Caco-2 (cell line): ENCODE data around the gene FAM180A. TPM values are rescaled to one million over a fixed set of nuclear protein-coding genes. Genes with fewer than 3 reads are reported as not detected.

Source experiments
- BruUV-seq: library from RNA; stranded (reverse); fragments of 400-500 nt; replicated peaks from 2 replicates; lab custom pipeline; 2021; lab: Mats Ljungman, UMichigan
- CTCF ChIA-PET: fragments of 300-600 bp; sonication (Branson Sonifier 250); formaldehyde crosslinking; loops from one replicate; lab custom pipeline; 2022; ENCODE audit warnings: antibody characterized with exemption; lab: Charles Lee
- POLR2A ChIA-PET: fragments of 300-600 bp; sonication (Branson Sonifier 250); formaldehyde crosslinking; loops from one replicate; lab custom pipeline; 2022; ENCODE audit warnings: antibody characterized with exemption; lab: Charles Lee
- DNase-seq, 2 experiments: peaks; one replicate each; pipeline versions ENCODE4 v3.0.0 to v3.0.0-alpha.2; 2020 to 2022
- H3K27me3 ChIP-seq: replicated peaks from 2 replicates; pipeline ENCODE4 v1.6.0; 2011; ENCODE audit warnings: low read length; ENCODE audit not compliant: control insufficient read depth, insufficient read depth
- H3K36me3 ChIP-seq: 2 replicates; pipeline ENCODE4 v1.5.1; 2011; ENCODE audit warnings: low read length; ENCODE audit not compliant: control insufficient read depth, insufficient read depth
- H3K4me1 ChIP-seq: fragments of 250-450 bp; sonication (Bioruptor Pico); 2 replicates; pipeline ENCODE4 v1.5.1; 2020; ENCODE audit warnings: mild to moderate bottlenecking
- H3K4me3 ChIP-seq: 2 replicates; pipeline ENCODE4 v1.5.1; 2011; ENCODE audit warnings: low read depth, mild to moderate bottlenecking, control low read depth, low read length
- H3K9me3 ChIP-seq: fragments of 250-450 bp; sonication (Bioruptor Pico); 2 replicates; pipeline ENCODE4 v1.5.1; 2020; ENCODE audit warnings: mild to moderate bottlenecking, moderate library complexity
- H3K27ac Mint-ChIP-seq: one replicate; pipeline ENCODE4 v1.8.0; 2022; ENCODE audit warnings: mixed read lengths; ENCODE audit not compliant: unreplicated experiment
- H3K27me3 Mint-ChIP-seq: one replicate; pipeline ENCODE4 v1.8.0; 2022; ENCODE audit warnings: mixed read lengths; ENCODE audit not compliant: insufficient read depth, unreplicated experiment
- H3K36me3 Mint-ChIP-seq: one replicate; pipeline ENCODE4 v1.8.0; 2022; ENCODE audit warnings: mild to moderate bottlenecking, mixed read lengths; ENCODE audit not compliant: insufficient read depth, unreplicated experiment
- H3K4me1 Mint-ChIP-seq: one replicate; pipeline ENCODE4 v1.8.0; 2022; ENCODE audit warnings: low read depth, mixed read lengths; ENCODE audit not compliant: unreplicated experiment
- H3K4me3 Mint-ChIP-seq: one replicate; pipeline ENCODE4 v1.8.0; 2022; ENCODE audit warnings: mild to moderate bottlenecking, moderate library complexity, mixed read lengths; ENCODE audit not compliant: unreplicated experiment
- H3K9me3 Mint-ChIP-seq: one replicate; pipeline ENCODE4 v1.8.0; 2022; ENCODE audit warnings: mixed read lengths; ENCODE audit not compliant: unreplicated experiment
- intact Hi-C: fragments of 100-400 bp; cut with micrococcal nuclease; formaldehyde crosslinking; loops from one replicate; pipeline ENCODE4 v1.10.0; 2022; ENCODE audit not compliant: unreplicated experiment
- total RNA-seq: library from RNA; stranded (reverse); gene quantifications from 2 replicates; pipeline ENCODE4 v1.2.3, GENCODE V29; 2022
- TF ChIP-seq, protein P1 (sequence below), 2 experiments: fragments of 200-600 bp in 1 of 2; IDR thresholded peaks; 1 replicate in 1 of 2; 2 replicates in 1 of 2; pipeline versions ENCODE4 v1.5.1 to v1.8.0; 2011 to 2022; ENCODE audit warnings: antibody characterized with exemption in 1 of 2, control low read depth in 1 of 2, inconsistent platforms in 1 of 2, low read depth in 1 of 2, low read length in 1 of 2, mild to moderate bottlenecking in 1 of 2, moderate library complexity in 1 of 2; ENCODE audit not compliant: insufficient read depth in 1 of 2, severe bottlenecking in 1 of 2, unreplicated experiment in 1 of 2

Gene FAM180A
- total RNA-seq, 1 experiment from 2014 or later: not detected

DNA sequence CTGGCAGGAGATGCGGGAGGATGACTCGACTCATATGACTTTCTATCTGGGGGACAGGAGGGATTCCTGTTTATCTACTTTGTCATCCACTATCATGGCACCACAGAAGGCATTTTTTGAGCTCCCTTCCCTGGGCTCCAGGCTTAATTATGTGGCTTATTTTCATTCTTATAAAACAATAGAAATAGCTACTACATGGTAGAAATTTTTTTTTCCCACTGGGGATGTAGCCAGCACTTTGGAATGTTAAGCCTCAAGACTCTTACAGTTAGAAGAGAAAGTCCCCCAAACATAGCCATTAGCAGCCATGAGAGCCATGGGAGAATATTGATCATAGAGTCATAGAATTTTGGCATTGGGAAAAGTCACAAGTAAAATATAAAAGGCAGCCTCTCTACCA lies 14.6 kb upstream of the FAM180A start:
- TF ChIP-seq, protein P1, sequence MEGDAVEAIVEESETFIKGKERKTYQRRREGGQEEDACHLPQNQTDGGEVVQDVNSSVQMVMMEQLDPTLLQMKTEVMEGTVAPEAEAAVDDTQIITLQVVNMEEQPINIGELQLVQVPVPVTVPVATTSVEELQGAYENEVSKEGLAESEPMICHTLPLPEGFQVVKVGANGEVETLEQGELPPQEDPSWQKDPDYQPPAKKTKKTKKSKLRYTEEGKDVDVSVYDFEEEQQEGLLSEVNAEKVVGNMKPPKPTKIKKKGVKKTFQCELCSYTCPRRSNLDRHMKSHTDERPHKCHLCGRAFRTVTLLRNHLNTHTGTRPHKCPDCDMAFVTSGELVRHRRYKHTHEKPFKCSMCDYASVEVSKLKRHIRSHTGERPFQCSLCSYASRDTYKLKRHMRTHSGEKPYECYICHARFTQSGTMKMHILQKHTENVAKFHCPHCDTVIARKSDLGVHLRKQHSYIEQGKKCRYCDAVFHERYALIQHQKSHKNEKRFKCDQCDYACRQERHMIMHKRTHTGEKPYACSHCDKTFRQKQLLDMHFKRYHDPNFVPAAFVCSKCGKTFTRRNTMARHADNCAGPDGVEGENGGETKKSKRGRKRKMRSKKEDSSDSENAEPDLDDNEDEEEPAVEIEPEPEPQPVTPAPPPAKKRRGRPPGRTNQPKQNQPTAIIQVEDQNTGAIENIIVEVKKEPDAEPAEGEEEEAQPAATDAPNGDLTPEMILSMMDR (IDR thresholded peaks at IDR 0.05; ENCODE audit: insufficient read depth in 1 of 2, low read depth in 1 of 2, low read length in 1 of 2, severe bottlenecking in 1 of 2, unreplicated experiment in 1 of 2): no peak
- Mint-ChIP-seq H3K27ac (no peak overlapping the region), H3K9me3 (peaks cover 9% of the 10 kb centered on the region), H3K4me3 (no peak overlapping the region), H3K27me3 (no peaks in the 10 kb centered on the region), H3K36me3 (no peaks in the 10 kb centered on the region), H3K4me1 (peaks cover 11% of the 10 kb centered on the region)
- intact Hi-C loops: no loop called here
- Histone ChIP-seq H3K36me3 (no peaks in the 10 kb centered on the region), H3K4me1 (peaks cover 25% of the 10 kb centered on the region), H3K27me3 (no peaks in the 10 kb centered on the region), H3K9me3 (no peaks in the 10 kb centered on the region), H3K4me3 (no peak overlapping the region)
- no TSS peak for BruUV-seq
- DNase-seq: no peak
- CTCF ChIA-PET: no interaction called here
- POLR2A ChIA-PET: no interaction called here

DNA sequence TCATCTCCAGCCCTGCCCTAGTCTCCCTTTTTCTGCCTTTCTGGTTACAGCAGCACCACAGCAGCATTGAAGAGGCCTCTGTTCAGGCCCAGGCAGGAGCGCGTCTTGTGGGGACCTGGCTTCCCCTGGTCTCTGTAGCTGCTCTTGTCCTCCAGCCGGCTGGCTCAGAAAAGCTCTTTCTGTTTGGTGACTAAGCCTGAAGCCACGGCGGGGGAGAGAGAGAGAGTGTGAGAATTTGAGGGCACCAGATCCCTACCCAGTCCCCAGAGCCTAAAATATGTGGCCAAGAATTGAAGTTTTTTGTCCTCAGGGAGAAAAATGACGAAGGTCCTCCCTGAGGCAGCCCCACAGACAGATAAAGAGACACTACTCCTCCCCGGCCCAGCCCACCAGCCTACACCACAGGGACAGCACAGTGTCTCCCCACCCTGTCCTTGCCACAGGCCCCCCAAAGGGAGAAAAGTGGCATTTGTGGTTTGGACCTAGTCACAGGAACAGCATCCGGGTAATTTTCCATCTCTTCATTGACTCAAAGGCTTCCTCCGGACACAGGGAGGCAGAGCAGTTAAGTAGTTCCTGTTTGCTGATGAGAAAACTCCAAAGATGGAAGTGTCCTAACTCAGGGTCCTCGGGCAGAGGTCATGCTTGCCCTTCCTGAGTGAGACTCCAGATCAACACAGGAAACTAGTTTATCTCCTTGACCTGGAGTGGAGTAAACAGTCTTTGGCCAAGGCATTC lies 13.3 kb upstream of the FAM180A start:
- no TSS peak for BruUV-seq
- TF ChIP-seq, protein P1 (IDR thresholded peaks at IDR 0.05; ENCODE audit: insufficient read depth in 1 of 2, low read depth in 1 of 2, low read length in 1 of 2, severe bottlenecking in 1 of 2, unreplicated experiment in 1 of 2): no peak
- Mint-ChIP-seq H3K4me1 (peaks cover 11% of the 10 kb centered on the region), H3K4me3 (no peak overlapping the region), H3K27me3 (no peaks in the 10 kb centered on the region), H3K27ac (no peak overlapping the region), H3K36me3 (no peaks in the 10 kb centered on the region), H3K9me3 (peaks cover 9% of the 10 kb centered on the region)
- Histone ChIP-seq H3K9me3 (no peaks in the 10 kb centered on the region), H3K36me3 (no peaks in the 10 kb centered on the region), H3K4me3 (no peak overlapping the region), H3K4me1 (peaks cover 25% of the 10 kb centered on the region), H3K27me3 (no peaks in the 10 kb centered on the region)
- DNase-seq: no peak
- intact Hi-C loops: no loop called here
- ChIA-PET CTCF (no interaction called here), POLR2A (no interaction called here)

DNA sequence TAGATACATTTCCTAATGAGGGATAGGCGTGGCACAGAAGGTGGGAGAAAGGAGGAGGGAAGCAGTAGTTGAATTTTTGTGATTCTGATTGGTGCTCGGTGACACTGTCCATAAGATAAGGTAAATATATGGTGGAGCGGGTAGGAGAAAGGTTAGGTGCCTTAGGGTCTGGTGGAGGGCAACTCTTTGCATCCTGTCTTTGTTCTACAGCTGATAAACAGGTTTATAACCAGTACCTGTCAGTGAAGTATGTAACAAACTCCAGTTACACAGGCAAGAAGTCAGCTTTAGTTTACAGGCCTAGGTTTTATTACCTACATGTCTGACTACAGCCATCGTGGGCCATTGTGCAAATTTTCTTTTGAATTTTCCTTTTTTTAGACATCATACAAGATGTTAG lies 10.9 kb upstream of the FAM180A start:
- intact Hi-C loops: loop anchor here (2.0 kb wide), 1 partner anchor 53 kb away; no protein-coding TSS in a partner anchor
- Mint-ChIP-seq H3K4me1 (peaks cover 11% of the 10 kb centered on the region), H3K36me3 (no peaks in the 10 kb centered on the region), H3K27me3 (no peaks in the 10 kb centered on the region), H3K27ac (peak overlapping the region; percentile 6), H3K4me3 (no peak overlapping the region), H3K9me3 (peaks cover 9% of the 10 kb centered on the region)
- ChIA-PET CTCF (no interaction called here), POLR2A (interaction anchor here (0.6 kb wide), 1 partner anchor 240 kb away, joined by 3 read pairs; no protein-coding TSS in a partner anchor)
- Histone ChIP-seq H3K9me3 (no peaks in the 10 kb centered on the region), H3K4me1 (peaks cover 25% of the 10 kb centered on the region), H3K4me3 (no peak overlapping the region), H3K36me3 (no peaks in the 10 kb centered on the region), H3K27me3 (no peaks in the 10 kb centered on the region)
- BruUV-seq: no TSS peak
- TF ChIP-seq, protein P1 (IDR thresholded peaks at IDR 0.05; ENCODE audit: insufficient read depth in 1 of 2, low read depth in 1 of 2, low read length in 1 of 2, severe bottlenecking in 1 of 2, unreplicated experiment in 1 of 2): no peak
- DNase-seq: peak; percentile 42 to 73
